K562 (cell line): Measurements from ENCODE around the gene FH. TPM values are rescaled to one million over a fixed set of nuclear protein-coding genes. Genes with fewer than 3 reads are reported as not detected.
A peak's percentile ranks its signal among the peaks of the same experiment; 100 is the strongest.

Experiments
- ATF2 ChIP-seq: sonication (generic); formaldehyde crosslinking; IDR thresholded peaks from 2 replicates; pipeline ENCODE4 v1.8.1; 2022; ENCODE audit warnings: missing genetic modification reagents
- BRD9 ChIP-seq: fragments of 450-650 bp; IDR thresholded peaks from 2 replicates; pipeline ENCODE4 v1.6.1; 2018; ENCODE audit warnings: low read depth; ENCODE audit not compliant: partially characterized antibody
- CXXC5 ChIP-seq: fragments of 250-450 bp; sonication (Bioruptor Pico); IDR thresholded peaks from 2 replicates; pipeline ENCODE4 v1.8.0; 2022; ENCODE audit warnings: inconsistent platforms, mild to moderate bottlenecking, moderate library complexity
- DMBX1 ChIP-seq: fragments of 250-450 bp; sonication (Bioruptor Pico); IDR thresholded peaks from 2 replicates; pipeline ENCODE4 v1.8.0; 2022; ENCODE audit warnings: inconsistent platforms, mild to moderate bottlenecking, moderate library complexity, borderline replicate concordance
- GTF3C2 ChIP-seq: IDR thresholded peaks from 3 replicates; pipeline ENCODE4 v1.6.1; 2011; ENCODE audit warnings: borderline replicate concordance, mild to moderate bottlenecking, moderate library complexity; ENCODE audit not compliant: insufficient read length; ENCODE audit errors: extremely low read depth
- HLTF ChIP-seq: fragments of 450-650 bp; IDR thresholded peaks from 2 replicates; pipeline ENCODE4 v1.6.1; 2016
- KDM4B ChIP-seq, 2 experiments: fragments of 450-650 bp in 1 of 2; sonication (generic) in 1 of 2; IDR thresholded peaks; 2 replicates each; pipeline ENCODE4 v1.6.1; 2016 to 2017; ENCODE audit warnings: borderline replicate concordance in 2 of 2, antibody characterized with exemption in 1 of 2, low read depth in 1 of 2, mild to moderate bottlenecking in 1 of 2
- KHSRP ChIP-seq: fragments of 450-650 bp; IDR thresholded peaks from 2 replicates; pipeline ENCODE4 v1.6.1; 2017
- MBD1 ChIP-seq: fragments of 250-450 bp; sonication (Bioruptor Pico); IDR thresholded peaks from 2 replicates; pipeline ENCODE4 v1.8.0; 2022; ENCODE audit warnings: inconsistent platforms
- NCOR1 ChIP-seq: fragments of 450-650 bp; IDR thresholded peaks from 2 replicates; pipeline ENCODE4 v1.6.1; 2016; ENCODE audit warnings: mild to moderate bottlenecking, moderate library complexity
- NKRF ChIP-seq: fragments of 450-650 bp; IDR thresholded peaks from 2 replicates; pipeline ENCODE4 v1.6.1; 2016; ENCODE audit warnings: borderline replicate concordance
- POLR2AphosphoS2 ChIP-seq: IDR thresholded peaks from 2 replicates; pipeline ENCODE4 v1.6.1; 2012; ENCODE audit warnings: low read length, improper control_type of control experiment
- RBM15 ChIP-seq: fragments of 200-400 bp; formaldehyde crosslinking; IDR thresholded peaks from 2 replicates; pipeline ENCODE4 v1.6.1; 2018; ENCODE audit warnings: mild to moderate bottlenecking, low read length, moderate library complexity; ENCODE audit not compliant: insufficient read depth
- TEAD2 ChIP-seq: fragments of 450-650 bp; IDR thresholded peaks from 2 replicates; pipeline ENCODE4 v1.6.1; 2016; ENCODE audit warnings: missing genetic modification characterization, control low read depth, missing compliant biosample characterization
- ZBTB26 ChIP-seq: fragments of 450-650 bp; formaldehyde crosslinking; IDR thresholded peaks from 2 replicates; pipeline ENCODE4 v1.4.0; 2022; ENCODE audit warnings: missing genetic modification characterization
- ZFP1 ChIP-seq: fragments of 450-650 bp; formaldehyde crosslinking; IDR thresholded peaks from 2 replicates; pipeline ENCODE4 v1.4.0; 2020; ENCODE audit warnings: mild to moderate bottlenecking, mixed read lengths
- ZKSCAN8 ChIP-seq: fragments of 200-800 bp; sonication (Bioruptor generic); IDR thresholded peaks from 2 replicates; pipeline ENCODE4 v1.6.1; 2016; ENCODE audit warnings: missing genetic modification characterization, missing compliant biosample characterization
- ZNF12 ChIP-seq: sonication (generic); formaldehyde crosslinking; IDR thresholded peaks from 2 replicates; pipeline ENCODE4 v1.4.0; 2020; ENCODE audit warnings: mild to moderate bottlenecking, missing genetic modification reagents
- polyA plus RNA-seq, 8 experiments: library from polyadenylated mRNA; depleted of rRNA in 4 of 8; stranded (reverse) in 5 of 8; unstranded in 3 of 8; fragments of >200 nt; fragmentation: Nextera tagmentation in 2 of 8; fragmentation: Illumina TruSeq in 1 of 8; extraction: Ambion mirVana in 2 of 8; extraction: Trizol in 1 of 8; gene quantifications; 2 replicates each; pipeline versions ENCODE4 v1.2.1 to v1.2.3, GENCODE V29; 2011 to 2014; ENCODE audit warnings: inconsistent platforms in 1 of 8, missing spikeins in 1 of 8
- total RNA-seq, 7 experiments: library from RNA; depleted of rRNA in 6 of 7; stranded (reverse); fragments of >200 nt in 6 of 7; fragmentation: Illumina TruSeq in 2 of 7; extraction: Trizol in 2 of 7; gene quantifications; 2 replicates each; pipeline versions ENCODE4 v1.2.1 to v1.2.3, GENCODE V29; 2011 to 2021; ENCODE audit warnings: low replicate concordance in 1 of 7

The FH gene
- total and polyA plus RNA-seq, 9 of the 15 experiments (the other 6 are each of a cell fraction or from before 2014, with no cell fraction given): 117 to 240 (median 211) TPM

GRCh38 chr1:241519308-241520079 lies at the start of gene FH (continued):
- TF ChIP-seq ZFP1 (CRISPR knock-in tag): no peak
- TF ChIP-seq POLR2AphosphoS2: no peak
- no peak for TF ChIP-seq ZBTB26 (CRISPR knock-in tag)
- no peak for TF ChIP-seq HLTF
- TF ChIP-seq NCOR1: no peak; the same call in 1 of the 2 replicates
- TF ChIP-seq ZNF12 (CRISPR knock-in tag): no peak
- TF ChIP-seq KDM4B (IDR thresholded peaks at IDR 0.05; ENCODE audit: borderline replicate concordance in 2 of 2, low read depth in 1 of 2): no peak
- TF ChIP-seq TEAD2: no peak
- peak; percentile 51; the same call in 1 of the 2 replicates for TF ChIP-seq NKRF
- TF ChIP-seq CXXC5 (CRISPR knock-in tag): peak; percentile 66
- TF ChIP-seq ZKSCAN8 (CRISPR knock-in tag): no peak
- TF ChIP-seq BRD9: no peak
- TF ChIP-seq KHSRP: no peak
- no peak for TF ChIP-seq GTF3C2
- no peak for TF ChIP-seq RBM15
- 0 out of 2 replicates have a peak, but pooled peaks have one; percentile 46 for TF ChIP-seq ATF2 (CRISPR knock-in tag)
- no peak for TF ChIP-seq DMBX1 (CRISPR knock-in tag)
- TF ChIP-seq MBD1 (CRISPR knock-in tag): no peak
